Neural cell (in vitro differentiated cells): Measurements from ENCODE around the gene OR10S1. TPM values are rescaled to one million over a fixed set of nuclear protein-coding genes. Genes with fewer than 3 reads are reported as not detected.

Experiments used
- H2AFZ ChIP-seq: fragments of 200-600, 300-800 bp; sonication (generic), shearing (Covaris generic); 2 replicates; pipeline ENCODE4 v1.6.0; 2014; ENCODE audit warnings: low read depth, mild to moderate bottlenecking, antibody characterized with exemption, low read length, moderate library complexity
- H3F3A ChIP-seq: fragments of 200-600 bp; shearing (Covaris generic); 2 replicates; pipeline ENCODE4 v1.6.1; 2016; ENCODE audit warnings: mild to moderate bottlenecking, moderate library complexity, mixed read lengths, antibody characterized with exemption, low read length; ENCODE audit not compliant: insufficient read depth, poor library complexity, severe bottlenecking
- H3K27ac ChIP-seq: fragments of 200-600, 300-800 bp; sonication (generic), shearing (Covaris generic); 2 replicates; pipeline ENCODE4 v1.5.1; 2014; ENCODE audit warnings: mild to moderate bottlenecking, low read length, moderate library complexity
- H3K27me3 ChIP-seq: fragments of 300-800, 200-600 bp; sonication (generic), shearing (Covaris generic); 2 replicates; pipeline ENCODE4 v1.6.0; 2014; ENCODE audit warnings: mild to moderate bottlenecking, low read depth, low read length, moderate library complexity; ENCODE audit not compliant: insufficient read depth
- H3K36me3 ChIP-seq: fragments of 300-800, 200-600 bp; sonication (generic), shearing (Covaris generic); 2 replicates; pipeline ENCODE4 v1.5.1; 2014; ENCODE audit warnings: mild to moderate bottlenecking, antibody characterized with exemption, low read length, moderate library complexity; ENCODE audit not compliant: insufficient read depth
- H3K4me2 ChIP-seq: fragments of 300-800, 200-600 bp; sonication (generic), shearing (Covaris generic); 2 replicates; pipeline ENCODE4 v1.6.0; 2014; ENCODE audit warnings: mild to moderate bottlenecking, low read length
- H3K4me3 ChIP-seq: fragments of 300-800, 200-600 bp; sonication (generic), shearing (Covaris generic); 2 replicates; pipeline ENCODE4 v1.5.1; 2014; ENCODE audit warnings: mild to moderate bottlenecking, low read length, moderate library complexity
- H3K79me2 ChIP-seq: fragments of 200-600 bp; shearing (Covaris generic); replicated peaks from 2 replicates; pipeline ENCODE4 v1.6.0; 2014; ENCODE audit warnings: mild to moderate bottlenecking, low read length, moderate library complexity; ENCODE audit not compliant: insufficient read depth
- H3K9ac ChIP-seq: fragments of 300-800, 200-600 bp; sonication (generic), shearing (Covaris generic); 2 replicates; pipeline ENCODE4 v1.6.1; 2016; ENCODE audit warnings: mild to moderate bottlenecking, low read length, mixed read lengths
- H3K9me2 ChIP-seq: fragments of 200-600 bp; shearing (Covaris generic); 2 replicates; pipeline ENCODE4 v1.6.1; 2016; ENCODE audit warnings: mild to moderate bottlenecking, low read length, mixed read lengths; ENCODE audit not compliant: insufficient read depth
- H3K9me3 ChIP-seq: fragments of 200-600, 300-800 bp; sonication (generic), shearing (Covaris generic); 2 replicates; pipeline ENCODE4 v1.6.1; 2016; ENCODE audit warnings: mild to moderate bottlenecking, mixed run types, low read length, moderate library complexity, mixed read lengths
- H4K20me1 ChIP-seq: fragments of 200-600 bp; shearing (Covaris generic); 2 replicates; pipeline ENCODE4 v1.6.1; 2016; ENCODE audit warnings: mild to moderate bottlenecking, mixed run types; ENCODE audit not compliant: insufficient read depth
- EP300 ChIP-seq: fragments of 450-650 bp; conservative IDR thresholded peaks from 2 replicates; pipeline ENCODE4 v1.6.1; 2014; ENCODE audit warnings: antibody characterized with exemption, mild to moderate bottlenecking, moderate library complexity; ENCODE audit not compliant: poor library complexity, severe bottlenecking
- EZH2 ChIP-seq: fragments of 200-600, 300-800 bp; shearing (Covaris generic), sonication (generic); IDR thresholded peaks from 2 replicates; pipeline ENCODE4 v1.6.1; 2014; ENCODE audit warnings: antibody characterized with exemption, low read length, borderline replicate concordance, mild to moderate bottlenecking; ENCODE audit not compliant: insufficient read depth, poor library complexity, severe bottlenecking
- MXI1 ChIP-seq: fragments of 450-650 bp; conservative IDR thresholded peaks from 2 replicates; pipeline ENCODE4 v1.6.1; 2014; ENCODE audit warnings: antibody characterized with exemption, mild to moderate bottlenecking; ENCODE audit not compliant: poor library complexity, severe bottlenecking
- POLR2AphosphoS5 ChIP-seq: IDR thresholded peaks from 2 replicates; pipeline ENCODE4 v1.6.1; 2012
- RAD21 ChIP-seq: fragments of 450-650 bp; conservative IDR thresholded peaks from 2 replicates; pipeline ENCODE4 v1.6.1; 2014; ENCODE audit warnings: antibody characterized with exemption, mild to moderate bottlenecking, moderate library complexity
- SMC3 ChIP-seq: fragments of 450-650 bp; conservative IDR thresholded peaks from 2 replicates; pipeline ENCODE4 v1.6.1; 2014; ENCODE audit warnings: antibody characterized with exemption, mild to moderate bottlenecking, moderate library complexity; ENCODE audit not compliant: poor library complexity
- TAF1 ChIP-seq: IDR thresholded peaks from 2 replicates; pipeline ENCODE4 v1.6.1; 2012; ENCODE audit warnings: low read depth
- polyA plus RNA-seq: library from polyadenylated mRNA; depleted of rRNA; stranded (reverse); fragments of >200 nt; gene quantifications from 2 replicates; pipeline ENCODE4 v1.2.3, GENCODE V29; 2014
- TF ChIP-seq, protein P1 (sequence below): IDR thresholded peaks from 2 replicates; pipeline ENCODE4 v1.6.1; 2012; ENCODE audit warnings: borderline replicate concordance
- TF ChIP-seq, protein P2 (sequence below): fragments of 450-650 bp; IDR thresholded peaks from 2 replicates; pipeline ENCODE4 v1.5.1; 2014; ENCODE audit warnings: antibody characterized with exemption, mild to moderate bottlenecking, moderate library complexity; ENCODE audit not compliant: poor library complexity, severe bottlenecking

OR10S1 gene
- polyA plus RNA-seq, 1 donor from 2014 or later = not detected

DNA sequence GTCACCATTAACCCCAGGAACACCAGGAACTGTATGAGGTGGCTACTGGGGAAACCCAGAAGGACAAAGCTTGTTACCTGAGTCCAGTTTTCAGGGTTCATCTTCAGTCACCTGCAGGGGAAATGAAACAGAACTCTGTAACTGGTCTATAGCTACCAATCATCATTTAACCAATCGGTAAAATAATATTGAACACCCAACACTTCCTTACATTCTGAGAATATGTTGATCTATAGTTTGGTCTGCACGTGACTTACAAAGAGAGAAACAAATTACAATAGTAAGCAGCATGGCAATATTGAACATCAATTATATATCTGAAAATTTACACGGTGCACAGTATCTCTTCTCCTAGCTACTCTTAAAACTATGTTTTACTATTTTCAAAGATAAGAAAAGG, 33.8 kb downstream of the OR10S1 start, which contains the start of gene OR6T1:
OR6T1 (minus strand) TSS at position 101 of the 400 bp plus-strand sequence; CDS start at position 101, 0 bp downstream.
- TF ChIP-seq POLR2AphosphoS5 (no peak), MXI1 (no peak)

DNA sequence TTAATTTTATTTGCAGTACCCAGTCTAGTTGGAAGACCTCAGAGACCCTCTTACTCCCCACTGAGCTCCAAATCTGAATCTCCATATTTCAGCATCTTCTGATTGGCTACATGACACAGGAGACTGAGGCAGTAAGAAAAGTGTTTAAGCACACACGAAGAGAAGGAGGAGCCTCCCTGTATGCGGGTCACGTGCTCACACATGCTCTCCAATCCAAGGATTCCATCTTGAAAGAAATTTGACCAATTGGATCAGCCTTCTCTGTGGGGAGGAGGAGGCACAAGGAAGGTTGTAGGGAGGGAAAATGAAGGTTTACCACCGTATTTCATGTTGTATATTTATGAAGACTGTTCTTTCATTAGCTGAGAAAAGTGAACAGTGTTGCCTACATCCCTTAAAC, 35.2 kb downstream of the OR10S1 start:
- Histone ChIP-seq H3K79me2 (no peaks in the 10 kb centered on the region), H3K4me3 (no peak overlapping the region), H4K20me1 (no peaks in the 10 kb centered on the region), H3K36me3 (no peaks in the 10 kb centered on the region), H3K9me2 (no peaks in the 10 kb centered on the region), H2AFZ (no peak overlapping the region), H3K9me3 (no peaks in the 10 kb centered on the region), H3F3A (no peaks in the 10 kb centered on the region), H3K27ac (no peak overlapping the region), H3K27me3 (no peaks in the 10 kb centered on the region), H3K9ac (no peak overlapping the region), H3K4me2 (no peak overlapping the region)
- TF ChIP-seq SMC3 (no peak), TAF1 (no peak), RAD21 (no peak), POLR2AphosphoS5 (no peak), EZH2 (no peak), MXI1 (no peak), EP300 (no peak)
- TF ChIP-seq, protein P1, sequence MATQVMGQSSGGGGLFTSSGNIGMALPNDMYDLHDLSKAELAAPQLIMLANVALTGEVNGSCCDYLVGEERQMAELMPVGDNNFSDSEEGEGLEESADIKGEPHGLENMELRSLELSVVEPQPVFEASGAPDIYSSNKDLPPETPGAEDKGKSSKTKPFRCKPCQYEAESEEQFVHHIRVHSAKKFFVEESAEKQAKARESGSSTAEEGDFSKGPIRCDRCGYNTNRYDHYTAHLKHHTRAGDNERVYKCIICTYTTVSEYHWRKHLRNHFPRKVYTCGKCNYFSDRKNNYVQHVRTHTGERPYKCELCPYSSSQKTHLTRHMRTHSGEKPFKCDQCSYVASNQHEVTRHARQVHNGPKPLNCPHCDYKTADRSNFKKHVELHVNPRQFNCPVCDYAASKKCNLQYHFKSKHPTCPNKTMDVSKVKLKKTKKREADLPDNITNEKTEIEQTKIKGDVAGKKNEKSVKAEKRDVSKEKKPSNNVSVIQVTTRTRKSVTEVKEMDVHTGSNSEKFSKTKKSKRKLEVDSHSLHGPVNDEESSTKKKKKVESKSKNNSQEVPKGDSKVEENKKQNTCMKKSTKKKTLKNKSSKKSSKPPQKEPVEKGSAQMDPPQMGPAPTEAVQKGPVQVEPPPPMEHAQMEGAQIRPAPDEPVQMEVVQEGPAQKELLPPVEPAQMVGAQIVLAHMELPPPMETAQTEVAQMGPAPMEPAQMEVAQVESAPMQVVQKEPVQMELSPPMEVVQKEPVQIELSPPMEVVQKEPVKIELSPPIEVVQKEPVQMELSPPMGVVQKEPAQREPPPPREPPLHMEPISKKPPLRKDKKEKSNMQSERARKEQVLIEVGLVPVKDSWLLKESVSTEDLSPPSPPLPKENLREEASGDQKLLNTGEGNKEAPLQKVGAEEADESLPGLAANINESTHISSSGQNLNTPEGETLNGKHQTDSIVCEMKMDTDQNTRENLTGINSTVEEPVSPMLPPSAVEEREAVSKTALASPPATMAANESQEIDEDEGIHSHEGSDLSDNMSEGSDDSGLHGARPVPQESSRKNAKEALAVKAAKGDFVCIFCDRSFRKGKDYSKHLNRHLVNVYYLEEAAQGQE = no peak
- TF ChIP-seq, protein P2, sequence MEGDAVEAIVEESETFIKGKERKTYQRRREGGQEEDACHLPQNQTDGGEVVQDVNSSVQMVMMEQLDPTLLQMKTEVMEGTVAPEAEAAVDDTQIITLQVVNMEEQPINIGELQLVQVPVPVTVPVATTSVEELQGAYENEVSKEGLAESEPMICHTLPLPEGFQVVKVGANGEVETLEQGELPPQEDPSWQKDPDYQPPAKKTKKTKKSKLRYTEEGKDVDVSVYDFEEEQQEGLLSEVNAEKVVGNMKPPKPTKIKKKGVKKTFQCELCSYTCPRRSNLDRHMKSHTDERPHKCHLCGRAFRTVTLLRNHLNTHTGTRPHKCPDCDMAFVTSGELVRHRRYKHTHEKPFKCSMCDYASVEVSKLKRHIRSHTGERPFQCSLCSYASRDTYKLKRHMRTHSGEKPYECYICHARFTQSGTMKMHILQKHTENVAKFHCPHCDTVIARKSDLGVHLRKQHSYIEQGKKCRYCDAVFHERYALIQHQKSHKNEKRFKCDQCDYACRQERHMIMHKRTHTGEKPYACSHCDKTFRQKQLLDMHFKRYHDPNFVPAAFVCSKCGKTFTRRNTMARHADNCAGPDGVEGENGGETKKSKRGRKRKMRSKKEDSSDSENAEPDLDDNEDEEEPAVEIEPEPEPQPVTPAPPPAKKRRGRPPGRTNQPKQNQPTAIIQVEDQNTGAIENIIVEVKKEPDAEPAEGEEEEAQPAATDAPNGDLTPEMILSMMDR = no peak

More for the DNA sequence above, 33.8 kb downstream of the OR10S1 start, which contains the start of gene OR6T1:
- Histone ChIP-seq H2AFZ (no peak within 1 kb of the TSS), H3K9me2 (no peaks in the 10 kb centered on the region), H3K4me3 (no peak within 1 kb of the TSS), H3K9me3 (no peaks in the 10 kb centered on the region), H3K27ac (no peak within 1 kb of the TSS), H3K9ac (no peak within 1 kb of the TSS), H3K79me2 (no peaks in the 10 kb centered on the region), H3K36me3 (no peaks in the 10 kb centered on the region), H3K4me2 (no peak within 1 kb of the TSS), H3F3A (no peaks in the 10 kb centered on the region), H3K27me3 (no peaks in the 10 kb centered on the region), H4K20me1 (no peaks in the 10 kb centered on the region)

DNA sequence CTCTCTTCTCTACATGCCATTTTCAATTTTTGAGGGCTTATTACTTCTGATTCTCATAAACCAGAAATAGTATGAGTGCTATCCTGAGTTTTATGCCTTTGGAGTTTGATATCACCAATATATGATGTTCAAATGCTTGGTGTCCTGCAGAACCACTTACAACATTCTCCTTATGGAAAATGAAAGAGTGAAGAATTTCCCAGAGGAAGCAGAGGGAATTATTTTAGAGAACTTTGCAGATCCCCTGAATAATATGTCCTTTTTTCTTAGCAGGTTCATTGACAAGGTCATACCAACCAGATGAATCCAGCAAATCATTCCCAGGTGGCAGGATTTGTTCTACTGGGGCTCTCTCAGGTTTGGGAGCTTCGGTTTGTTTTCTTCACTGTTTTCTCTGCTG, 38.3 kb downstream of the OR10S1 start, which contains the start of gene OR4D5:
OR4D5 (plus strand) TSS at position 301 of the 400 bp plus-strand sequence; CDS start at position 301, 0 bp downstream.
- Histone ChIP-seq H2AFZ (no peak within 1 kb of the TSS), H4K20me1 (no peaks in the 10 kb centered on the region), H3K27ac (no peak within 1 kb of the TSS), H3K4me2 (no peak within 1 kb of the TSS), H3K9ac (no peak within 1 kb of the TSS), H3K36me3 (no peaks in the 10 kb centered on the region), H3K27me3 (no peaks in the 10 kb centered on the region), H3K9me3 (no peaks in the 10 kb centered on the region), H3K79me2 (no peaks in the 10 kb centered on the region), H3K4me3 (no peak within 1 kb of the TSS), H3K9me2 (no peaks in the 10 kb centered on the region), H3F3A (no peaks in the 10 kb centered on the region)
- no peak for TF ChIP-seq POLR2AphosphoS5
- no peak for TF ChIP-seq TAF1
- TF ChIP-seq EZH2 = no peak
- TF ChIP-seq RAD21 = no peak
- no peak for TF ChIP-seq EP300
- TF ChIP-seq, protein P2 = no peak
- no peak for TF ChIP-seq SMC3
- TF ChIP-seq, protein P1 = no peak
- no peak for TF ChIP-seq MXI1
